ENCODE data around the gene PGM2L1.
"Not testable (repeated sequence)": the region's sequence is repeated elsewhere in the genome, so short reads cannot be mapped to it uniquely, and the experiment has no call there.

Gene PGM2L1

DNA sequence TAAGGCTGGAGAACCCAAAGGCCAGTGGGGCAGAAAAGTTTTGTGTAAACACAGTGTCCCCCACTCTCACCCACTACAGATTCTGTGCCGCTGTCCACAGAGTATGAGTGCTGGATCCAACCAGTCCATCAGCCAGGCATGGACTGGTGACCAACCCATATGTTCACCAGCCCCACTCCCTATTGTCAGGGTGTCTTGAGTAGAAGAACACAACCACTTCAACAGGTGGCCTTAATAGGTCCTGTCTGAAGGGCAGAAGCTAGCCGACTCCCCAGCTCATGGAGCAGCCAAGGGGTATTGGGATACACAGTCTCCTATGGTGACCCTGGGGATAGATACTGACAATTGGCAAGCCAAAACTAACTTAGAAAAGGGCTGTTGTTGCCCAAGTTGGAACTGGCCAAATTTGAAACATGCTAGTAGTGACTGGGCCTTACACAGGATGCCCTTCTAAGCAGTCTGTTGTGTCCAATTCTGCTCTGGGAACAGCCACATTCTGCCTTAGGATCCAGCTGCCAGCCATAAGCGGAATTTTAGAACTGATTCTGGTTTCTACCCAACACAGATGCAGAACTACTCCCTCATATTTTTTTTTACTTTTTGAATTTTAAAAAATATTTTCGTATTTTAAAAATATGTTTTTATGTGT is 19.8 kb upstream of the PGM2L1 start:
- no peaks in the 10 kb centered on the region for H3K27me3 Mint-ChIP-seq (ENCODE audit: low read depth)
- no peaks in the 10 kb centered on the region for H3K36me3 Mint-ChIP-seq (ENCODE audit: low read depth)
- H3K4me3 Mint-ChIP-seq: no peak overlapping the region

GRCh38 chr11:74417379-74417804 is 19.2 kb upstream of the PGM2L1 start:
- Mint-ChIP-seq H3K9me3 (no peaks in the 10 kb centered on the region), H3K4me1 (ENCODE audit: low read depth) (peaks cover 6% of the 10 kb centered on the region), H3K27me3 (ENCODE audit: low read depth) (no peaks in the 10 kb centered on the region), H3K27ac (peak overlapping the region; percentile 3), H3K4me3 (no peak overlapping the region), H3K36me3 (ENCODE audit: low read depth) (no peaks in the 10 kb centered on the region)

More for the DNA sequence above, 19.8 kb upstream of the PGM2L1 start:
- Mint-ChIP-seq H3K4me1 (ENCODE audit: low read depth) (peaks cover 6% of the 10 kb centered on the region), H3K27ac (peak overlapping the region; percentile 12), H3K9me3 (no peaks in the 10 kb centered on the region)

- not testable (repeated sequence) for H3K27me3 Mint-ChIP-seq (ENCODE audit: low read depth); H3K9me3 Mint-ChIP-seq; H3K27ac Mint-ChIP-seq; H3K4me3 Mint-ChIP-seq; H3K4me1 Mint-ChIP-seq (ENCODE audit: low read depth); H3K36me3 Mint-ChIP-seq (ENCODE audit: low read depth)
These were observed 18.7 kb upstream of the PGM2L1 start for GRCh38 chr11:74416974-74417373.

- Mint-ChIP-seq H3K27me3 (ENCODE audit: low read depth) (peaks cover 7% of the 10 kb centered on the region), H3K27ac (no peak overlapping the region), H3K4me1 (ENCODE audit: low read depth) (peaks cover 3% of the 10 kb centered on the region), H3K36me3 (ENCODE audit: low read depth) (no peaks in the 10 kb centered on the region), H3K4me3 (no peak overlapping the region), H3K9me3 (no peaks in the 10 kb centered on the region)
These were observed 14.6 kb upstream of the PGM2L1 start for GRCh38 chr11:74412733-74413359.

DNA sequence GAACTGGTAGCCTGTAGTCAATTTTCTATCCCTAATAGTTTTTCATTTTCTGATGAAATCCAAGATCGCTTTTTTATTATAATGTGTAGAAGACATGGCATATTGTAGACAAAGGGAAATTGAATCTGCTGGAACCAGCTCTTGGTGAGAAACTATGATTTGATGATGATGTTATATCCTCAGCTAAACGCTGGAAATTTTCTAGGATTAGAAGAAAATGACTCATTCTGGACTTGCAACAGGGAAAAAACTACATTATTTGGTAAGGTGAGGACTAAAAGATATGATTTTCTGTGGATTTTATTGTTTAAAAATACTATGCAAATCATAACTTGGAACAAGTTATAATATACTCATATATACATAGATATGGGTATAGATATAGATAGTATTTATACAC is 14.1 kb upstream of the PGM2L1 start:
- no peaks in the 10 kb centered on the region for H3K36me3 Mint-ChIP-seq (ENCODE audit: low read depth)
- H3K4me3 Mint-ChIP-seq: no peak overlapping the region
- peaks cover under 1% of the 10 kb centered on the region for H3K4me1 Mint-ChIP-seq (ENCODE audit: low read depth)
- peaks cover 9% of the 10 kb centered on the region for H3K27me3 Mint-ChIP-seq (ENCODE audit: low read depth)
- no peaks in the 10 kb centered on the region for H3K9me3 Mint-ChIP-seq
- no peak overlapping the region for H3K27ac Mint-ChIP-seq

DNA sequence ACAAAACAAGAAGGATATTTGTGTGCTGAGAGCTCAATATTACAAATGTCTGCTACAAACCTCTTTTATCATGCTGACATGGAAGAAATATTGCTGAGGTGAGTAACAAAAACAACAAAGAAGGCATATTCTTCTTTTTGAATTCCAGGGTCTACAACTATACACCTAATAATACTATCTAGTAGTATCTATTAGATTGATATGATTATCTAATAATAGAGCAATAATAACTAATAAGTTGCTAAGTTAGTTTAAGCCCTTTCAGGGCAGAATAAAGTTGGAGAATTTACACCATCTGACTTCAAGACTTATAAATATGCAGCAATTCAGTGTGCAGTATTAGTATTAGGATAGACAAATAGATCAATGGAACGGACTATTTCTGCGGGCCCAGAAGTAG is 11.4 kb upstream of the PGM2L1 start:
- Mint-ChIP-seq H3K27ac (no peak overlapping the region), H3K27me3 (ENCODE audit: low read depth) (peaks cover 11% of the 10 kb centered on the region), H3K36me3 (ENCODE audit: low read depth) (no peaks in the 10 kb centered on the region), H3K4me1 (ENCODE audit: low read depth) (no peaks in the 10 kb centered on the region), H3K9me3 (no peaks in the 10 kb centered on the region), H3K4me3 (no peak overlapping the region)

- no peaks in the 10 kb centered on the region for H3K36me3 Mint-ChIP-seq (ENCODE audit: low read depth)
These were observed 5.5 kb upstream of the PGM2L1 start for GRCh38 chr11:74403607-74404321.

GRCh38 chr11:74400606-74401005 is 2.4 kb upstream of the PGM2L1 start:
- H3K27ac Mint-ChIP-seq: no peak overlapping the region
- no peaks in the 10 kb centered on the region for H3K36me3 Mint-ChIP-seq (ENCODE audit: low read depth)
- H3K4me3 Mint-ChIP-seq: no peak overlapping the region
- H3K27me3 Mint-ChIP-seq (ENCODE audit: low read depth): no peaks in the 10 kb centered on the region
- H3K4me1 Mint-ChIP-seq (ENCODE audit: low read depth): peaks cover 12% of the 10 kb centered on the region
- H3K9me3 Mint-ChIP-seq: no peaks in the 10 kb centered on the region

More at GRCh38 chr11:74403607-74404321, 5.5 kb upstream of the PGM2L1 start:
- Mint-ChIP-seq H3K27me3 (ENCODE audit: low read depth) (peaks cover 4% of the 10 kb centered on the region), H3K9me3 (no peaks in the 10 kb centered on the region), H3K4me3 (no peak overlapping the region), H3K4me1 (ENCODE audit: low read depth) (peaks cover 8% of the 10 kb centered on the region), H3K27ac (no peak overlapping the region)

GRCh38 chr11:74397501-74398243 is 561 bp downstream of the PGM2L1 start:
- Mint-ChIP-seq H3K9me3 (no peaks in the 10 kb centered on the region), H3K27me3 (ENCODE audit: low read depth) (no peaks in the 10 kb centered on the region), H3K36me3 (ENCODE audit: low read depth) (no peaks in the 10 kb centered on the region), H3K27ac (peak overlapping the region; percentile 75), H3K4me3 (peak overlapping the region; percentile 93), H3K4me1 (ENCODE audit: low read depth) (peaks cover 15% of the 10 kb centered on the region)

- no peaks in the 10 kb centered on the region for H3K9me3 Mint-ChIP-seq
- H3K4me1 Mint-ChIP-seq (ENCODE audit: low read depth): peaks cover 17% of the 10 kb centered on the region
- no peaks in the 10 kb centered on the region for H3K36me3 Mint-ChIP-seq (ENCODE audit: low read depth)
- no peak overlapping the region for H3K27ac Mint-ChIP-seq
- no peak overlapping the region for H3K4me3 Mint-ChIP-seq
- no peaks in the 10 kb centered on the region for H3K27me3 Mint-ChIP-seq (ENCODE audit: low read depth)
These were observed 6.0 kb downstream of the PGM2L1 start for GRCh38 chr11:74392256-74392655.

DNA sequence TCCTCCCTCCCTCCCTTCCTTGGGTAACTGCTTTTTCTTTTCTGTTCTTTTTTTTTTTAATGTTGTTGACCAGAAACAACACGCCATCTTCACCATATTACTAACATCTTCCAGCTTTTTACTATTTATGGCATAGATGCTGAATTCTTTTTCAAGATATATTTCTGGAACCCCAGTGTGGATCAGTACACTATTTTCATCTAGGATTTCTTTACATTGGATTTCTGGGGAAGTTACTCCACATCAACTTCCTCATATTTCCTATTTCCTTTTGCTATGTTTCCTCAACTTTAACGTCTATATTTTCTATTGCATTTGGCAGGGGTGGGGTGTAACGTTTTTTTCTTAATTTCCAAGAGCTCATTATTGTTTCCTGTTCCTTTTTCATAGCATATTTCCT is 7.0 kb downstream of the PGM2L1 start:
- Mint-ChIP-seq H3K4me1 (ENCODE audit: low read depth) (peaks cover 16% of the 10 kb centered on the region), H3K27me3 (ENCODE audit: low read depth) (no peaks in the 10 kb centered on the region), H3K9me3 (no peaks in the 10 kb centered on the region), H3K27ac (no peak overlapping the region), H3K36me3 (ENCODE audit: low read depth) (no peaks in the 10 kb centered on the region), H3K4me3 (no peak overlapping the region)

DNA sequence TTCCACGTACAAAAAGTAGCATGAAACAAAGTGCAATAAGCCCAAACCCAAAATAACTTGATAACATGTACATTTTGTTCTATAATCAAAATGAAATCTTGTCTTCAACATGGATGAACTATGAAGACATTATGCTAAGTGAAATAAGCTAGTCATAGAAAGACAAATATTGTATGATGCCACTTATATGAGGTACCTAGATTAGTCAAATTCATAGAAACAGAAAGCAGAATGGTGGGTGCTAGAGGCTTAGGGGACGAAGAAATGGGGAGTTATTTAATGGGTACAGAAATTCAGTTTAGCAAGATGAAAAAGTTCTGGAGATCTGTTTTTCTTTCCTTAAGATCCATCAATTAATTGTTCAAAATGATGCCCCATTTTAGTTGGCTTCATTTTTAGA is 7.5 kb downstream of the PGM2L1 start:
- Mint-ChIP-seq H3K4me1 (ENCODE audit: low read depth) (peaks cover 16% of the 10 kb centered on the region), H3K36me3 (ENCODE audit: low read depth) (no peaks in the 10 kb centered on the region), H3K4me3 (no peak overlapping the region), H3K27me3 (ENCODE audit: low read depth) (no peaks in the 10 kb centered on the region), H3K9me3 (no peaks in the 10 kb centered on the region), H3K27ac (no peak overlapping the region)

GRCh38 chr11:74388678-74389327 is 9.4 kb downstream of the PGM2L1 start:
- Mint-ChIP-seq H3K27ac (no peak overlapping the region), H3K27me3 (ENCODE audit: low read depth) (no peaks in the 10 kb centered on the region), H3K4me1 (ENCODE audit: low read depth) (peaks cover 14% of the 10 kb centered on the region), H3K36me3 (ENCODE audit: low read depth) (no peaks in the 10 kb centered on the region), H3K9me3 (no peaks in the 10 kb centered on the region), H3K4me3 (no peak overlapping the region)

- Mint-ChIP-seq H3K4me3 (no peak overlapping the region), H3K36me3 (ENCODE audit: low read depth) (no peaks in the 10 kb centered on the region), H3K27ac (no peak overlapping the region), H3K9me3 (no peaks in the 10 kb centered on the region), H3K4me1 (ENCODE audit: low read depth) (peaks cover 5% of the 10 kb centered on the region), H3K27me3 (ENCODE audit: low read depth) (no peaks in the 10 kb centered on the region)
These were observed 13.6 kb downstream of the PGM2L1 start for GRCh38 chr11:74384641-74385040.
